Testis (tissue), 3 donors: ENCODE data around the gene SAPCD2. TPM values are rescaled to one million over a fixed set of nuclear protein-coding genes. Genes with fewer than 3 reads are reported as not detected.

Experiments
- DNase-seq: peaks from one replicate; pipeline ENCODE4 v3.0.0-alpha.2; 2019
- H3K27ac ChIP-seq, 2 donors: fragments of 200-600 bp; sonication (generic); one replicate each; pipeline ENCODE4 v1.5.1; 2019
- H3K27me3 ChIP-seq: fragments of 200-600 bp; sonication (generic); one replicate; pipeline ENCODE4 v1.5.1; 2019
- H3K36me3 ChIP-seq: fragments of 200-600 bp; sonication (generic); one replicate; pipeline ENCODE4 v1.5.1; 2017; ENCODE audit warnings: low read depth; ENCODE audit errors: missing control alignments
- H3K4me1 ChIP-seq: fragments of 200-600 bp; sonication (generic); one replicate; pipeline ENCODE4 v1.5.1; 2019
- H3K4me3 ChIP-seq, 2 donors: fragments of 200-600 bp; sonication (generic); one replicate each; pipeline ENCODE4 v1.5.1; 2017 to 2019
- H3K9me3 ChIP-seq: fragments of 200-600 bp; sonication (generic); one replicate; pipeline ENCODE4 v1.5.1; 2017
- CTCF ChIP-seq, 3 experiments: fragments of 450-650 bp in 2 of 3; fragments of 200-600 bp in 1 of 3; sonication (generic) in 1 of 3; IDR thresholded peaks; one replicate each; pipeline ENCODE4 v1.5.1; 2016 to 2019; ENCODE audit warnings: antibody characterized with exemption in 3 of 3, mild to moderate bottlenecking in 2 of 3, moderate library complexity in 1 of 3
- POLR2A ChIP-seq: fragments of 450-650 bp; IDR thresholded peaks from one replicate; pipeline ENCODE4 v1.6.1; 2017; ENCODE audit warnings: antibody characterized with exemption, mild to moderate bottlenecking, moderate library complexity
- WGBS, 2 donors: methylation state at CpG; one replicate each; pipeline ENCODE4 v1.1.5; 2018; 5-methylcytosine and 5-hydroxymethylcytosine counted together
- intact Hi-C: fragments of 100-400 bp; cut with DNase I; formaldehyde crosslinking; loops from one replicate; pipeline ENCODE4 v1.15.1; 2023; ENCODE audit warnings: low total_unique reads
- polyA plus RNA-seq: library from polyadenylated mRNA; stranded (reverse); fragments of 350-450 nt; fragmentation: Illumina TruSeq; extraction: RNeasy Lipid Tissue Mini Kit (QIAGEN cat#74804); gene quantifications from one replicate; pipeline ENCODE4 v1.2.3, GENCODE V29; 2014; ENCODE audit warnings: low read depth, low replicate concordance; ENCODE audit not compliant: insufficient read depth
- total RNA-seq, 2 donors: library from RNA; depleted of rRNA; stranded (reverse); fragments of >200 nt; gene quantifications; one replicate each; pipeline ENCODE4 v1.2.3, GENCODE V29; 2016

The SAPCD2 gene
- total and polyA plus RNA-seq, 3 donors from 2014 or later = 0.78 to 1.7 (median 1.4) TPM

GRCh38 chr9:137080260-137081122, 10.1 kb upstream of the SAPCD2 start:
- no peaks in the 10 kb centered on the region for H3K27me3 ChIP-seq
- no peak overlapping the region for H3K27ac ChIP-seq
- no peaks in the 10 kb centered on the region for H3K36me3 ChIP-seq
- intact Hi-C loops = no loop called here
- H3K4me1 ChIP-seq = peaks cover 18% of the 10 kb centered on the region
- TF ChIP-seq CTCF (IDR thresholded peaks at IDR 0.05) (no peak), POLR2A (no peak)
- DNase-seq = no peak
- no peaks in the 10 kb centered on the region for H3K9me3 ChIP-seq
- WGBS, 2 donors = 91 to 94% methylated on average over 10 to 24 of the region's 24 CpGs
- H3K4me3 ChIP-seq = no peak overlapping the region

GRCh38 chr9:137079401-137079787, 9.0 kb upstream of the SAPCD2 start:
- DNase-seq = no peak
- TF ChIP-seq CTCF (IDR thresholded peaks at IDR 0.05) = no peak
- no peak for TF ChIP-seq POLR2A

GRCh38 chr9:137078701-137079400, 8.5 kb upstream of the SAPCD2 start:
- peak overlapping the region in 1 of 2 donors; percentile 67 for H3K4me3 ChIP-seq
- H3K27me3 ChIP-seq = no peaks in the 10 kb centered on the region
- peaks cover 17% of the 10 kb centered on the region for H3K4me1 ChIP-seq
- no peaks in the 10 kb centered on the region for H3K36me3 ChIP-seq
- 48% methylated on average over 23 to 47 of the region's 51 CpGs for WGBS, 2 donors
- TF ChIP-seq CTCF (IDR thresholded peaks at IDR 0.05) (no peak), POLR2A (no peak)
- H3K27ac ChIP-seq = no peak overlapping the region
- no peaks in the 10 kb centered on the region for H3K9me3 ChIP-seq
- DNase-seq = peak; percentile 30
- intact Hi-C loops = no loop called here

More at GRCh38 chr9:137079401-137079787, 9.0 kb upstream of the SAPCD2 start:
- 43 to 56% methylated on average over 8 to 13 of the region's 13 CpGs for WGBS, 2 donors
- H3K27me3 ChIP-seq = no peaks in the 10 kb centered on the region
- H3K36me3 ChIP-seq = no peaks in the 10 kb centered on the region
- peaks cover 17% of the 10 kb centered on the region for H3K4me1 ChIP-seq
- no peaks in the 10 kb centered on the region for H3K9me3 ChIP-seq
- intact Hi-C loops = no loop called here
- no peak overlapping the region for H3K27ac ChIP-seq
- H3K4me3 ChIP-seq = no peak overlapping the region

GRCh38 chr9:137077758-137078693, 7.7 kb upstream of the SAPCD2 start:
- Histone ChIP-seq H3K4me3 (peak overlapping the region; percentile 56 to 67), H3K4me1 (peaks cover 17% of the 10 kb centered on the region), H3K27ac (no peak overlapping the region), H3K27me3 (no peaks in the 10 kb centered on the region), H3K9me3 (no peaks in the 10 kb centered on the region), H3K36me3 (no peaks in the 10 kb centered on the region)
- 8 to 22% methylated on average over 24 to 73 of the region's 76 CpGs for WGBS, 2 donors
- intact Hi-C loops = no loop called here
- DNase-seq = no peak
- TF ChIP-seq CTCF (IDR thresholded peaks at IDR 0.05) (no peak), POLR2A (no peak)
